HepG2 (cell line): ENCODE data around the gene ZNF526.

Experiments
- ATF2 ChIP-seq: sonication (generic); formaldehyde crosslinking; IDR thresholded peaks from 2 replicates; pipeline ENCODE4 v1.4.0; 2020; ENCODE audit warnings: missing genetic modification reagents
- CTCF ChIP-seq: sonication (generic); formaldehyde crosslinking; IDR thresholded peaks from 2 replicates; pipeline ENCODE4 v1.5.0; 2020; ENCODE audit warnings: mild to moderate bottlenecking, missing genetic modification reagents, moderate library complexity
- ETV6 ChIP-seq: sonication (generic); formaldehyde crosslinking; conservative IDR thresholded peaks from 2 replicates; pipeline ENCODE4 v1.4.0; 2020; ENCODE audit warnings: missing genetic modification reagents
- KIAA2018 ChIP-seq: sonication (generic); formaldehyde crosslinking; IDR thresholded peaks from 2 replicates; pipeline ENCODE4 v1.5.0; 2020; ENCODE audit warnings: mild to moderate bottlenecking, missing genetic modification reagents, borderline replicate concordance
- MZF1 ChIP-seq: sonication (generic); formaldehyde crosslinking; IDR thresholded peaks from 2 replicates; pipeline ENCODE4 v1.8.1; 2023; ENCODE audit warnings: mild to moderate bottlenecking, missing genetic modification reagents, borderline replicate concordance
- TAF1 ChIP-seq: sonication (generic); formaldehyde crosslinking; IDR thresholded peaks from 2 replicates; pipeline ENCODE4 v1.4.0; 2020; ENCODE audit warnings: missing genetic modification reagents
- TBL1XR1 ChIP-seq: fragments of 150-350 bp; IDR thresholded peaks from 2 replicates; pipeline ENCODE4 v1.6.1; 2014; ENCODE audit warnings: borderline replicate concordance, low read length; ENCODE audit not compliant: partially characterized antibody
- TP53 ChIP-seq: sonication (generic); formaldehyde crosslinking; conservative IDR thresholded peaks from 2 replicates; pipeline ENCODE4 v1.4.0; 2020; ENCODE audit warnings: missing genetic modification reagents
- ZNF530 ChIP-seq: sonication (generic); formaldehyde crosslinking; IDR thresholded peaks from 2 replicates; pipeline ENCODE4 v1.5.0; 2020; ENCODE audit warnings: low read depth, mild to moderate bottlenecking, missing genetic modification reagents
- ZNF788 ChIP-seq: sonication (generic); formaldehyde crosslinking; IDR thresholded peaks from 2 replicates; pipeline ENCODE4 v1.5.0; 2020; ENCODE audit warnings: mild to moderate bottlenecking, missing genetic modification reagents, borderline replicate concordance
- ZSCAN30 ChIP-seq: sonication (generic); formaldehyde crosslinking; IDR thresholded peaks from 2 replicates; pipeline ENCODE4 v1.5.0; 2020; ENCODE audit warnings: mild to moderate bottlenecking, missing genetic modification reagents
- TF ChIP-seq, protein P1 (sequence below): sonication (generic); formaldehyde crosslinking; IDR thresholded peaks from 2 replicates; pipeline ENCODE4 v1.9.0; 2022; ENCODE audit warnings: missing genetic modification reagents, mild to moderate bottlenecking, borderline replicate concordance
- TF ChIP-seq, protein P2 (sequence below): IDR thresholded peaks from 2 replicates; pipeline ENCODE4 v1.6.1; 2018; ENCODE audit warnings: missing genetic modification reagents, mild to moderate bottlenecking, missing compliant biosample characterization
- TF ChIP-seq, protein P3 (sequence below): sonication (generic); formaldehyde crosslinking; IDR thresholded peaks from 2 replicates; pipeline ENCODE4 v1.8.1; 2022; ENCODE audit warnings: low read depth, mild to moderate bottlenecking, missing genetic modification reagents

- TF ChIP-seq ZNF530 (CRISPR knock-in tag) (no peak), TBL1XR1 (peak; percentile 38), KIAA2018 (no peak), CTCF (CRISPR knock-in tag) (peak; percentile 34), ZNF788 (CRISPR knock-in tag) (no peak), MZF1 (CRISPR knock-in tag) (no peak), ATF2 (CRISPR knock-in tag) (peak; percentile 28; the same call in 1 of the 2 replicates), ZSCAN30 (CRISPR knock-in tag) (no peak), TAF1 (CRISPR knock-in tag) (no peak; the same call in 1 of the 2 replicates), ETV6 (CRISPR knock-in tag) (0 out of 2 replicates have a peak, but pooled peaks have one; percentile 16), TP53 (no peak)
- TF ChIP-seq, protein P1, sequence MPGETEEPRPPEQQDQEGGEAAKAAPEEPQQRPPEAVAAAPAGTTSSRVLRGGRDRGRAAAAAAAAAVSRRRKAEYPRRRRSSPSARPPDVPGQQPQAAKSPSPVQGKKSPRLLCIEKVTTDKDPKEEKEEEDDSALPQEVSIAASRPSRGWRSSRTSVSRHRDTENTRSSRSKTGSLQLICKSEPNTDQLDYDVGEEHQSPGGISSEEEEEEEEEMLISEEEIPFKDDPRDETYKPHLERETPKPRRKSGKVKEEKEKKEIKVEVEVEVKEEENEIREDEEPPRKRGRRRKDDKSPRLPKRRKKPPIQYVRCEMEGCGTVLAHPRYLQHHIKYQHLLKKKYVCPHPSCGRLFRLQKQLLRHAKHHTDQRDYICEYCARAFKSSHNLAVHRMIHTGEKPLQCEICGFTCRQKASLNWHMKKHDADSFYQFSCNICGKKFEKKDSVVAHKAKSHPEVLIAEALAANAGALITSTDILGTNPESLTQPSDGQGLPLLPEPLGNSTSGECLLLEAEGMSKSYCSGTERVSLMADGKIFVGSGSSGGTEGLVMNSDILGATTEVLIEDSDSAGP (CRISPR knock-in tag) = peak; percentile 54
- TF ChIP-seq, protein P2, sequence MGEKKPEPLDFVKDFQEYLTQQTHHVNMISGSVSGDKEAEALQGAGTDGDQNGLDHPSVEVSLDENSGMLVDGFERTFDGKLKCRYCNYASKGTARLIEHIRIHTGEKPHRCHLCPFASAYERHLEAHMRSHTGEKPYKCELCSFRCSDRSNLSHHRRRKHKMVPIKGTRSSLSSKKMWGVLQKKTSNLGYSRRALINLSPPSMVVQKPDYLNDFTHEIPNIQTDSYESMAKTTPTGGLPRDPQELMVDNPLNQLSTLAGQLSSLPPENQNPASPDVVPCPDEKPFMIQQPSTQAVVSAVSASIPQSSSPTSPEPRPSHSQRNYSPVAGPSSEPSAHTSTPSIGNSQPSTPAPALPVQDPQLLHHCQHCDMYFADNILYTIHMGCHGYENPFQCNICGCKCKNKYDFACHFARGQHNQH (CRISPR knock-in tag) = no peak; the same call in 1 of the 2 replicates
- TF ChIP-seq, protein P3, sequence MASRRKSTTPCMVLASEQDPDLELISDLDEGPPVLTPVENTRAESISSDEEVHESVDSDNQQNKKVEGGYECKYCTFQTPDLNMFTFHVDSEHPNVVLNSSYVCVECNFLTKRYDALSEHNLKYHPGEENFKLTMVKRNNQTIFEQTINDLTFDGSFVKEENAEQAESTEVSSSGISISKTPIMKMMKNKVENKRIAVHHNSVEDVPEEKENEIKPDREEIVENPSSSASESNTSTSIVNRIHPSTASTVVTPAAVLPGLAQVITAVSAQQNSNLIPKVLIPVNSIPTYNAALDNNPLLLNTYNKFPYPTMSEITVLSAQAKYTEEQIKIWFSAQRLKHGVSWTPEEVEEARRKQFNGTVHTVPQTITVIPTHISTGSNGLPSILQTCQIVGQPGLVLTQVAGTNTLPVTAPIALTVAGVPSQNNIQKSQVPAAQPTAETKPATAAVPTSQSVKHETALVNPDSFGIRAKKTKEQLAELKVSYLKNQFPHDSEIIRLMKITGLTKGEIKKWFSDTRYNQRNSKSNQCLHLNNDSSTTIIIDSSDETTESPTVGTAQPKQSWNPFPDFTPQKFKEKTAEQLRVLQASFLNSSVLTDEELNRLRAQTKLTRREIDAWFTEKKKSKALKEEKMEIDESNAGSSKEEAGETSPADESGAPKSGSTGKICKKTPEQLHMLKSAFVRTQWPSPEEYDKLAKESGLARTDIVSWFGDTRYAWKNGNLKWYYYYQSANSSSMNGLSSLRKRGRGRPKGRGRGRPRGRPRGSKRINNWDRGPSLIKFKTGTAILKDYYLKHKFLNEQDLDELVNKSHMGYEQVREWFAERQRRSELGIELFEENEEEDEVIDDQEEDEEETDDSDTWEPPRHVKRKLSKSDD = no peak; the same call in 1 of the 2 replicates
Measured at GRCh38 chr19:42254089-42254849, 34.2 kb downstream of the ZNF526 start.
